Left renal cortex interstitium (tissue), 4 donors: ENCODE measurements around the gene LIN28A. TPM values are rescaled to one million over a fixed set of nuclear protein-coding genes. Genes with fewer than 3 reads are reported as not detected.

ENCODE experiments used
- DNase-seq, 4 donors: peaks; one replicate each; pipeline ENCODE4 v3.0.0-alpha.2; 2013; ENCODE audit warnings: low read depth in 4 of 4, low spot score in 2 of 4, missing footprints in 1 of 4
- polyA plus RNA-seq, 4 donors: library from polyadenylated mRNA; unstranded; fragments of 120-200 nt; gene quantifications; one replicate each; pipeline ENCODE4 v1.2.1, GENCODE V29; 2013; ENCODE audit not compliant: insufficient read length in 4 of 4

Gene LIN28A
- polyA plus RNA-seq, 4 donors: 0.04 to 0.14 (median 0.08) TPM

DNA sequence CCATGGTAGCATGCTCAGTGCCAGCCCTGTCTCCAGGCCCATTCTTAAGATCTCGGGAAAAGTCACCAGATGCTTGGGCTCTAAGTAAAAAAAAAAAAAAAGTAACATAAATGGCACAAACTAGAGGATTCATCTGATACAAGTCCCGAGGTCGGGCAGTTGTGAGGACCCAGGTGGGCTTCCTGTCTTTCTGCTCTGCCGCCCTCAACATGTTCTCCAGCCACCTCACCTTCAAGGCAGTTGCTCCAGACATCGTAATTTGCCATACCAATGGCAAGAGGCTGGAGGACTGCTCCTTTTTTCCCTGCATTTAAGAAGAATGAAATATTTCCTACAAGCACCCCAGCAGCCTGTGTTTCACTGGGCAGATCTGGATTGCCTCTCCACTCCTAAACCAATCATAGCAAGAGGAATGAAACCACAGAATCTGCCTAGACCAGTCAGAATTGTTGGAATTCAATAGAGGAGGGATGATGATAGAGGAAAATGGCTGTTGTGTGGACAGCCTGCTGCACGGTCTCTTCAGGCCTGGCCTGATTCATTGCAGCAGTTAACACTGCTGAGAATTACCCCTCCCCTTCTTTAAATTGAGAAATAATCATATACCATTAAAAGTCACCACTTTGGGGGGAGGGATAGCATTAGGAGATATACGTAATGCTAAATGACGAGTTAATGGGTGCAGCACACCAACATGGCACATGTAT, 67.0 kb downstream of the LIN28A start:
- DNase-seq: no peak

DNA sequence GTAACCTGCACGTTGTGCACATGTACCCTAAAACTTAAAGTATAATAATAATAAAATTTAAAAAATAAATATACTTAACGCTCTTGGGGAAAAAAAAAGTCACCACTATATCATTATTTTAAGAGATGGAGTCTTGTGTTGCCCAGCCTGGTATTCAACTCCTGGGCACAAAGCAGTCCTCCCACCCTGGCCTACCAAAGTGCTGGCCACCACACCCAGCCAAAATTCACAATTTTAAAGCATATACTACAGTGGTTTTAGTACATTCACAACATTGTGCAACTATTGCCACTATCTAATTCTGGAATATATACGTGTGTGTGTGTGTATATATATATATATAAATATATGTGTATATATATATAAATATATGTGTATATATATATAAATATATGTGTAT, 67.5 kb downstream of the LIN28A start:
- DNase-seq: no peak

- no peak for DNase-seq
Observed at GRCh38 chr1:26478988-26479387, 68.4 kb downstream of the LIN28A start.

Other genes with a start within 250 kb of the LIN28A start
- gene C1orf232, start 241.9 kb upstream of the LIN28A start, polyA plus RNA-seq: under 1 TPM in 3 of 4 donors, not detected in 1; 0.22 to 0.40 (median 0.23) TPM
- gene ZNF593, start 240.9 kb upstream of the LIN28A start, polyA plus RNA-seq: 10 to 100 TPM; 14.3 to 27.1 (median 19.5) TPM
- gene ZNF593OS, start 239.0 kb upstream of the LIN28A start, polyA plus RNA-seq: 1 to 10 TPM in 1 of 4 donors, under 1 TPM in 3; 0.41 to 1.4 (median 0.71) TPM
- 10 to 100 TPM in 3 of 4 donors, 1 to 10 TPM in 1; 9.4 to 24.4 (median 15.5) TPM for gene CNKSR1, start 233.3 kb upstream of the LIN28A start, polyA plus RNA-seq
- under 1 TPM in 3 of 4 donors, not detected in 1; 0.13 to 0.17 (median 0.16) TPM for gene CATSPER4, start 220.2 kb upstream of the LIN28A start, polyA plus RNA-seq
- gene CEP85, start 176.6 kb upstream of the LIN28A start, polyA plus RNA-seq: 10 to 100 TPM; 11.7 to 23.1 (median 19.2) TPM
- 100 to 1,000 TPM in 2 of 4 donors, 10 to 100 TPM in 2; 85.5 to 114 (median 100) TPM for gene SH3BGRL3, start 130.7 kb upstream of the LIN28A start, polyA plus RNA-seq
- 10 to 100 TPM; 30.4 to 58.2 (median 44.6) TPM for gene UBXN11, start 104.2 kb upstream of the LIN28A start, polyA plus RNA-seq
- gene CD52, start 92.9 kb upstream of the LIN28A start, polyA plus RNA-seq: 1 to 10 TPM; 1.7 to 9.6 (median 5.3) TPM
- 1 to 10 TPM in 1 of 4 donors, under 1 TPM in 3; 0.44 to 1.1 (median 0.79) TPM for gene CRYBG2, start 56.7 kb upstream of the LIN28A start, polyA plus RNA-seq
- under 1 TPM in 1 of 4 donors, not detected in 3; 0.14 TPM for gene ZNF683, start 38.1 kb upstream of the LIN28A start, polyA plus RNA-seq
- 10 to 100 TPM; 29.6 to 43.2 (median 39.2) TPM for gene DHDDS, start 21.5 kb downstream of the LIN28A start, polyA plus RNA-seq
- 1,000 to 10,000 TPM; 1,053 to 1,182 (median 1,119) TPM for gene HMGN2, start 61.6 kb downstream of the LIN28A start, polyA plus RNA-seq
- 10 to 100 TPM; 20.3 to 30.2 (median 21.8) TPM for gene RPS6KA1, start 118.9 kb downstream of the LIN28A start, polyA plus RNA-seq